Adrenal gland (tissue), 12 donors: Measurements from ENCODE around the gene FHIT. TPM values are rescaled to one million over a fixed set of nuclear protein-coding genes. Genes with fewer than 3 reads are reported as not detected.

Experiments
- DNase-seq, 7 donors: peaks; one replicate each; pipeline ENCODE4 v3.0.0-alpha.2; 2019 to 2020
- H3K27ac ChIP-seq, 5 donors: fragments of 200-600 bp; sonication (generic) in 4 of 5; 1 replicate in 3 of 5; 2 replicates in 2 of 5; pipeline versions ENCODE4 v1.5.1 to v1.8.0; 2016 to 2020; ENCODE audit warnings: mild to moderate bottlenecking in 1 of 5
- H3K27me3 ChIP-seq: fragments of 200-600 bp; 2 replicates; pipeline ENCODE4 v1.8.0; 2021
- H3K36me3 ChIP-seq, 2 donors: fragments of 200-600 bp; replicated peaks in 1 of 2; 1 replicate in 1 of 2; 2 replicates in 1 of 2; pipeline versions ENCODE4 v1.5.1 to v1.8.0; 2018 to 2022
- H3K4me1 ChIP-seq, 2 donors: fragments of 200-600 bp; replicated peaks in 1 of 2; 1 replicate in 1 of 2; 2 replicates in 1 of 2; pipeline versions ENCODE4 v1.5.1 to v1.8.0; 2018 to 2021
- H3K4me3 ChIP-seq, 4 donors: fragments of 200-600 bp; sonication (generic) in 3 of 4; one replicate each; pipeline ENCODE4 v1.5.1; 2016 to 2018
- H3K9me3 ChIP-seq, 3 donors: fragments of 200-600 bp; sonication (generic) in 1 of 3; replicated peaks in 1 of 3; 1 replicate in 2 of 3; 2 replicates in 1 of 3; pipeline versions ENCODE4 v1.5.1 to v1.8.0; 2016 to 2021
- POLR2A ChIP-seq, 2 donors: fragments of 450-650 bp; IDR thresholded peaks; one replicate each; pipeline ENCODE4 v1.6.1; 2017; ENCODE audit warnings: antibody characterized with exemption in 2 of 2, mild to moderate bottlenecking in 2 of 2, moderate library complexity in 1 of 2
- WGBS, 4 donors: extraction: QIAGEN DNeasy Blood & Tissue Kit in 2 of 4; methylation state at CpG; one replicate each; pipeline versions ENCODE4 v1.1.5 to v1.1.7; 2013 to 2017; 5-methylcytosine and 5-hydroxymethylcytosine counted together
- intact Hi-C, 2 donors: fragments of 100-400 bp; cut with DNase I; formaldehyde crosslinking; loops; one replicate each; pipeline versions ENCODE4 v1.14.1 to v1.15.0; 2022 to 2023
- polyA plus RNA-seq, 3 donors: library from polyadenylated mRNA; stranded (reverse); fragments of 200-250 nt in 2 of 3; fragments of 350-450 nt in 1 of 3; fragmentation: Illumina TruSeq in 1 of 3; extraction: RNeasy Lipid Tissue Mini Kit (QIAGEN cat#74804) in 1 of 3; gene quantifications; one replicate each; pipeline ENCODE4 v1.2.3, GENCODE V29; 2013 to 2014
- total RNA-seq, 9 donors: library from RNA; depleted of rRNA in 4 of 9; stranded (reverse); fragments of >200 nt in 4 of 9; fragments of 120-200 nt in 1 of 9; fragmentation: NEBNext Ultra II Directional in 1 of 9; extraction: Animal tissue kit (Norgen Biotek cat#: 25700) in 1 of 9; gene quantifications; one replicate each; pipeline versions ENCODE4 v1.1.0 to v1.2.4, GENCODE V29; 2013 to 2023
- TF ChIP-seq, protein P1 (sequence below), 6 experiments: fragments of 450-650 bp in 4 of 6; fragments of 200-600 bp in 2 of 6; sonication (generic) in 1 of 6; IDR thresholded peaks; 1 replicate in 5 of 6; 2 replicates in 1 of 6; pipeline versions ENCODE4 v1.5.1 to v1.8.0; 2016 to 2021; ENCODE audit warnings: antibody characterized with exemption in 6 of 6, mild to moderate bottlenecking in 2 of 6, moderate library complexity in 1 of 6
- donor health status: healthy with polysubstance abuse.
- donor health status: Bipolar disorder and iron deficiency.
- donor health status: DM: yes; HTN: yes; CAD: no.
- donor health status: DM: no; HTN: no; CAD: no.
- donor health status: DM: no; HTN: no; CAD: no.
- donor health status: DM: yes; HTN: yes; CAD: no.

The FHIT gene
- total and polyA plus RNA-seq, 12 donors: 14.1 to 43.9 (median 28.8) TPM

- DNase-seq: no peak
- Histone ChIP-seq H3K27me3 (no peaks in the 10 kb centered on the region), H3K36me3 (no peaks in the 10 kb centered on the region), H3K27ac (no peak overlapping the region), H3K9me3 (no peaks in the 10 kb centered on the region), H3K4me3 (no peak overlapping the region), H3K4me1 (no peaks in the 10 kb centered on the region)
- TF ChIP-seq, protein P1, sequence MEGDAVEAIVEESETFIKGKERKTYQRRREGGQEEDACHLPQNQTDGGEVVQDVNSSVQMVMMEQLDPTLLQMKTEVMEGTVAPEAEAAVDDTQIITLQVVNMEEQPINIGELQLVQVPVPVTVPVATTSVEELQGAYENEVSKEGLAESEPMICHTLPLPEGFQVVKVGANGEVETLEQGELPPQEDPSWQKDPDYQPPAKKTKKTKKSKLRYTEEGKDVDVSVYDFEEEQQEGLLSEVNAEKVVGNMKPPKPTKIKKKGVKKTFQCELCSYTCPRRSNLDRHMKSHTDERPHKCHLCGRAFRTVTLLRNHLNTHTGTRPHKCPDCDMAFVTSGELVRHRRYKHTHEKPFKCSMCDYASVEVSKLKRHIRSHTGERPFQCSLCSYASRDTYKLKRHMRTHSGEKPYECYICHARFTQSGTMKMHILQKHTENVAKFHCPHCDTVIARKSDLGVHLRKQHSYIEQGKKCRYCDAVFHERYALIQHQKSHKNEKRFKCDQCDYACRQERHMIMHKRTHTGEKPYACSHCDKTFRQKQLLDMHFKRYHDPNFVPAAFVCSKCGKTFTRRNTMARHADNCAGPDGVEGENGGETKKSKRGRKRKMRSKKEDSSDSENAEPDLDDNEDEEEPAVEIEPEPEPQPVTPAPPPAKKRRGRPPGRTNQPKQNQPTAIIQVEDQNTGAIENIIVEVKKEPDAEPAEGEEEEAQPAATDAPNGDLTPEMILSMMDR (IDR thresholded peaks at IDR 0.05): no peak
- no peak for TF ChIP-seq POLR2A (IDR thresholded peaks at IDR 0.05)
- WGBS, 4 donors: 85 to 97% (median 93%) methylated on average over 3 of the region's 3 CpGs
- intact Hi-C loops: no loop called here
Observed at GRCh38 chr3:59927056-59927455, 1324.2 kb downstream of the FHIT start.

DNA sequence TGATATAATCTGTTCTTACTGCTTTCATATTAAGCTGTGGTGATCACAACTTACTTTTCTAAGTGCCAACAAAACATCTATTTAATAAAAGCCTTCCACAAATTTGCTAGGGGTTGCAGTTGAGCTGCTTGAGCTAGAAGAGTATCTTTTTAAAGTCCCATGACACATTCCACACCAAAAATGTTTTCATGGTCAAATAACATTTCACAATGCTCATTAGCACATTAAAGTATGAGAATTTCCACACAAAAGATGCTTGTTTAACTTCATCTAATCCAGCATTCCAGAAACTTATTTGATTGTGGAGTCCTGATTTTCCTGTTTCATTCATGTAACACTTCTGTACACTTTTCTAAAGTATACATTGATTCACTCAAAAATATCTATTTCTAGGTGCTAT is 1325.3 kb downstream of the FHIT start:
- no peaks in the 10 kb centered on the region for H3K4me1 ChIP-seq
- TF ChIP-seq POLR2A (IDR thresholded peaks at IDR 0.05): no peak
- TF ChIP-seq, protein P1 (IDR thresholded peaks at IDR 0.05): no peak
- H3K27ac ChIP-seq: no peak overlapping the region
- intact Hi-C loops: no loop called here
- no peaks in the 10 kb centered on the region for H3K36me3 ChIP-seq
- DNase-seq: no peak
- no peaks in the 10 kb centered on the region for H3K27me3 ChIP-seq
- no peak overlapping the region for H3K4me3 ChIP-seq
- H3K9me3 ChIP-seq: no peaks in the 10 kb centered on the region

DNA sequence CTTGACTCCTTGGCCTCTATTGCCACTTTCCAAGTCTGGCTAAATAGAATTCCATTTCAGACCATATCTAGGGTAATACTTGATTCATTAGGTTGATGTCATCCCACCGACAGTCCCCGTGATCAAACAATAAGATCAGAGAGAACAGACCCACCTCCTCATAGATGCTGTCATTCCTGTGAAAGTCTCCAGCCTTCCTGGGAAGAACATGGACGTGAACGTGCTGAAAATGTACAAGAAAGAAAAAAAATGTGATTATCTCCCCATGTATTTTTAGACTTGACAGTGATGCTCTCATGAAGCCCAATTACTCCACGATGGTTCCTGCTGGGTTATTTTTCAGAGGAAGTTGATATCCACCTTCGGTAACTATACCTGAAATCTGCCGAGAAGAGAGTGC is 1329.1 kb downstream of the FHIT start:
- Histone ChIP-seq H3K27me3 (no peaks in the 10 kb centered on the region), H3K36me3 (no peaks in the 10 kb centered on the region), H3K9me3 (no peaks in the 10 kb centered on the region), H3K27ac (no peak overlapping the region), H3K4me3 (no peak overlapping the region), H3K4me1 (no peaks in the 10 kb centered on the region)
- 86 to 93% (median 92%) methylated on average over 7 of the region's 7 CpGs for WGBS, 4 donors
- no peak for DNase-seq
- intact Hi-C loops: no loop called here
- TF ChIP-seq, protein P1 (IDR thresholded peaks at IDR 0.05): no peak
- no peak for TF ChIP-seq POLR2A (IDR thresholded peaks at IDR 0.05)

GRCh38 chr3:59920822-59921221 is 1330.4 kb downstream of the FHIT start:
- intact Hi-C loops: no loop called here
- no peak for TF ChIP-seq POLR2A (IDR thresholded peaks at IDR 0.05)
- TF ChIP-seq, protein P1 (IDR thresholded peaks at IDR 0.05): no peak

More at GRCh38 chr3:59920822-59921221, 1330.4 kb downstream of the FHIT start:
- no peaks in the 10 kb centered on the region for H3K4me1 ChIP-seq
- WGBS, 4 donors: 86 to 88% (median 87%) methylated on average over 5 of the region's 5 CpGs
- no peaks in the 10 kb centered on the region for H3K9me3 ChIP-seq
- no peak overlapping the region for H3K4me3 ChIP-seq
- H3K36me3 ChIP-seq: no peaks in the 10 kb centered on the region
- no peak for DNase-seq
- H3K27ac ChIP-seq: no peak overlapping the region
- no peaks in the 10 kb centered on the region for H3K27me3 ChIP-seq
